Suprapubic skin (tissue), 3 donors: Measurements from ENCODE around the gene PRR5.

Experiments used
- EP300 ChIP-seq: sonication (generic); formaldehyde crosslinking; IDR thresholded peaks from one replicate; pipeline ENCODE4 v1.6.1; 2017; ENCODE audit warnings: antibody characterized with exemption
- POLR2A ChIP-seq, 2 donors: fragments of 450-650 bp; IDR thresholded peaks; one replicate each; pipeline ENCODE4 v1.6.1; 2017; ENCODE audit warnings: antibody characterized with exemption in 2 of 2, mild to moderate bottlenecking in 2 of 2, moderate library complexity in 2 of 2
- TF ChIP-seq, protein P1 (sequence below), 2 donors: fragments of 200-600 bp in 1 of 2; fragments of 450-650 bp in 1 of 2; sonication (generic) in 1 of 2; IDR thresholded peaks; one replicate each; pipeline ENCODE4 v1.5.1; 2016 to 2019; ENCODE audit warnings: antibody characterized with exemption in 2 of 2, mild to moderate bottlenecking in 1 of 2, moderate library complexity in 1 of 2

DNA sequence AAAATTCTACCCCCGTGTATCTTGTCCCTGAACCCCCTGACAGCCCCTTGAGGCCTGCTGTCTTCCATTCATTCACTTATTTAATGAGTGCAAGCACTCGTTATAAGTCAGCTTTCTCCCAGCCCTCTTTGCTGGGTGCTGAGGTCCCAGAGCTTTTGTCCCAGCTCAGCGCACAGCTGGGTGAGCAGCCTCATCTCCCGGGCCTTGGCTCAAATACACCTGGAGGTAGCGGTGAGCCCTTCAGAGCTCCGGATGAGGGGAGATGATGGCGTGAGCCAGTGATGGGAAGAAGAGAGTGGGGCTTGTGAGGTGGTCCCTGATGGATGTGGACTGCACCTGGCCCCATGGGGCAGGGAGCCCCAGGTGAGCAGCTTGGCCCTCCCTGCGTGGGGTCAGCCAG is 32.3 kb downstream of the PRR5 start:
- TF ChIP-seq, protein P1, sequence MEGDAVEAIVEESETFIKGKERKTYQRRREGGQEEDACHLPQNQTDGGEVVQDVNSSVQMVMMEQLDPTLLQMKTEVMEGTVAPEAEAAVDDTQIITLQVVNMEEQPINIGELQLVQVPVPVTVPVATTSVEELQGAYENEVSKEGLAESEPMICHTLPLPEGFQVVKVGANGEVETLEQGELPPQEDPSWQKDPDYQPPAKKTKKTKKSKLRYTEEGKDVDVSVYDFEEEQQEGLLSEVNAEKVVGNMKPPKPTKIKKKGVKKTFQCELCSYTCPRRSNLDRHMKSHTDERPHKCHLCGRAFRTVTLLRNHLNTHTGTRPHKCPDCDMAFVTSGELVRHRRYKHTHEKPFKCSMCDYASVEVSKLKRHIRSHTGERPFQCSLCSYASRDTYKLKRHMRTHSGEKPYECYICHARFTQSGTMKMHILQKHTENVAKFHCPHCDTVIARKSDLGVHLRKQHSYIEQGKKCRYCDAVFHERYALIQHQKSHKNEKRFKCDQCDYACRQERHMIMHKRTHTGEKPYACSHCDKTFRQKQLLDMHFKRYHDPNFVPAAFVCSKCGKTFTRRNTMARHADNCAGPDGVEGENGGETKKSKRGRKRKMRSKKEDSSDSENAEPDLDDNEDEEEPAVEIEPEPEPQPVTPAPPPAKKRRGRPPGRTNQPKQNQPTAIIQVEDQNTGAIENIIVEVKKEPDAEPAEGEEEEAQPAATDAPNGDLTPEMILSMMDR (IDR thresholded peaks at IDR 0.05) = no peak
- TF ChIP-seq EP300 = no peak
- no peak for TF ChIP-seq POLR2A (IDR thresholded peaks at IDR 0.05)
